Heart left ventricle (tissue), 16 donors: ENCODE data around the gene INTS13. TPM values are rescaled to one million over a fixed set of nuclear protein-coding genes. Genes with fewer than 3 reads are reported as not detected.
"Not testable (repeated sequence)": the region's sequence is repeated elsewhere in the genome, so short reads cannot be mapped to it uniquely, and the experiment has no call there.

Experiments used
- ATAC-seq, 4 donors: fragments of 200-7000 bp; cut with Tn5 transposase; one replicate each; pipeline ENCODE4 v1.9.1; 2020 to 2022; ENCODE audit warnings: moderate library complexity in 4 of 4, mild to moderate bottlenecking in 3 of 4, moderate number of reproducible peaks in 1 of 4
- DNase-seq, 5 donors: peaks; one replicate each; pipeline ENCODE4 v3.0.0-alpha.2; 2020
- H3K27ac ChIP-seq, 12 donors: fragments of 200-600 bp; sonication (generic) in 4 of 12; one replicate each; pipeline versions ENCODE4 v1.5.0 to v1.8.0; 2016 to 2022; ENCODE audit warnings: mild to moderate bottlenecking in 2 of 12
- H3K27me3 ChIP-seq, 9 donors: fragments of 200-600 bp; sonication (generic) in 2 of 9; one replicate each; pipeline versions ENCODE4 v1.5.1 to v1.8.0; 2016 to 2022; ENCODE audit warnings: mild to moderate bottlenecking in 3 of 9
- H3K36me3 ChIP-seq, 9 donors: fragments of 200-600 bp; sonication (generic) in 2 of 9; one replicate each; pipeline versions ENCODE4 v1.5.0 to v1.8.0; 2018 to 2022; ENCODE audit warnings: mild to moderate bottlenecking in 2 of 9
- H3K4me1 ChIP-seq, 12 donors: fragments of 200-600 bp; sonication (generic) in 4 of 12; one replicate each; pipeline versions ENCODE4 v1.5.0 to v1.8.0; 2016 to 2022; ENCODE audit warnings: mild to moderate bottlenecking in 3 of 12
- H3K4me3 ChIP-seq, 12 donors: fragments of 200-600 bp; sonication (generic) in 4 of 12; one replicate each; pipeline versions ENCODE4 v1.5.0 to v1.8.0; 2017 to 2022; ENCODE audit warnings: mild to moderate bottlenecking in 9 of 12, moderate library complexity in 4 of 12
- H3K9me3 ChIP-seq, 12 donors: fragments of 200-600 bp; sonication (generic) in 4 of 12; one replicate each; pipeline versions ENCODE4 v1.5.0 to v1.8.0; 2016 to 2022; ENCODE audit warnings: mild to moderate bottlenecking in 1 of 12
- POLR2A ChIP-seq, 2 donors: fragments of 450-650 bp; IDR thresholded peaks; one replicate each; pipeline ENCODE4 v1.6.1; 2017; ENCODE audit warnings: antibody characterized with exemption in 2 of 2, mild to moderate bottlenecking in 2 of 2, moderate library complexity in 2 of 2
- WGBS, 4 donors: extraction: QIAGEN DNeasy Blood & Tissue Kit in 2 of 4; methylation state at CpG; one replicate each; pipeline versions ENCODE4 v1.1.5 to v1.1.7; 2013 to 2018; 5-methylcytosine and 5-hydroxymethylcytosine counted together
- intact Hi-C, 10 donors: fragments of 100-400 bp; cut with DNase I; formaldehyde crosslinking; loops; one replicate each; pipeline versions ENCODE4 v1.11.1 to v1.14.2; 2022
- polyA plus RNA-seq, 2 donors: library from polyadenylated mRNA; stranded (reverse); fragments of 200-250 nt; gene quantifications; one replicate each; pipeline ENCODE4 v1.2.3, GENCODE V29; 2013
- total RNA-seq, 9 donors: library from RNA; depleted of rRNA in 2 of 9; stranded (reverse); fragments of >200 nt in 2 of 9; fragmentation: NEBNext Ultra II Directional in 3 of 9; extraction: Animal tissue kit (Norgen Biotek cat#: 25700) in 3 of 9; gene quantifications; one replicate each; pipeline versions ENCODE4 v1.1.0 to v1.2.4, GENCODE V29; 2016 to 2023
- TF ChIP-seq, protein P1 (sequence below), 12 donors: fragments of 200-600 bp; sonication (generic) in 4 of 12; IDR thresholded peaks; one replicate each; pipeline versions ENCODE4 v1.5.0 to v1.8.0; 2018 to 2022; ENCODE audit warnings: antibody characterized with exemption in 12 of 12, mild to moderate bottlenecking in 5 of 12
- donor health status: ischemic (EF 13 %, LVEDD 7.1; RV severe dilation, severe dysfunction).
- donor health status: healthy with polysubstance abuse.
- donor health status: DM: no; HTN: yes; CAD: no.
- donor health status: DM: no; HTN: no; CAD: no.
- donor health status: ischemic (EF 25% LVEDD 6.9; RV normal size, moderate dysfunction).
- donor health status: ischemic (EF 25% LVEDD 5.7; RV mildly dilated, moderate dysfunction).
- donor health status: healthy.
- donor health status: DM: yes; HTN: yes; CAD: no.
- donor health status: ischemic (EF 35%, LVEDD 5.7; RV mildly dilated, moderate dysfunction).
- donor health status: nonischemic (EF 11% LVEDD 7.7; RV severe dilation, severe dysfunction).
- donor health status: DM: yes; HTN: yes; CAD: no.
- donor health status: PGD.
- donor health status: ischemic (EF 29% LVEDD 5.4; RV normal size, mild dysfunction).
- donor health status: nonischemic (EF 23%, LVEDD 6.1; RV moderate dilation, normal function).

The INTS13 gene
- total and polyA plus RNA-seq, 11 donors = 14.1 to 24.8 (median 19.2) TPM

- no peak overlapping the region for H3K27ac ChIP-seq
- no peak for TF ChIP-seq POLR2A (IDR thresholded peaks at IDR 0.05)
- TF ChIP-seq, protein P1, sequence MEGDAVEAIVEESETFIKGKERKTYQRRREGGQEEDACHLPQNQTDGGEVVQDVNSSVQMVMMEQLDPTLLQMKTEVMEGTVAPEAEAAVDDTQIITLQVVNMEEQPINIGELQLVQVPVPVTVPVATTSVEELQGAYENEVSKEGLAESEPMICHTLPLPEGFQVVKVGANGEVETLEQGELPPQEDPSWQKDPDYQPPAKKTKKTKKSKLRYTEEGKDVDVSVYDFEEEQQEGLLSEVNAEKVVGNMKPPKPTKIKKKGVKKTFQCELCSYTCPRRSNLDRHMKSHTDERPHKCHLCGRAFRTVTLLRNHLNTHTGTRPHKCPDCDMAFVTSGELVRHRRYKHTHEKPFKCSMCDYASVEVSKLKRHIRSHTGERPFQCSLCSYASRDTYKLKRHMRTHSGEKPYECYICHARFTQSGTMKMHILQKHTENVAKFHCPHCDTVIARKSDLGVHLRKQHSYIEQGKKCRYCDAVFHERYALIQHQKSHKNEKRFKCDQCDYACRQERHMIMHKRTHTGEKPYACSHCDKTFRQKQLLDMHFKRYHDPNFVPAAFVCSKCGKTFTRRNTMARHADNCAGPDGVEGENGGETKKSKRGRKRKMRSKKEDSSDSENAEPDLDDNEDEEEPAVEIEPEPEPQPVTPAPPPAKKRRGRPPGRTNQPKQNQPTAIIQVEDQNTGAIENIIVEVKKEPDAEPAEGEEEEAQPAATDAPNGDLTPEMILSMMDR (IDR thresholded peaks at IDR 0.05) = no peak
- H3K4me1 ChIP-seq = peaks cover 0 to 3% (median 0%) of the 10 kb centered on the region in 12 donors
- H3K36me3 ChIP-seq = peaks cover 0 to 97% (median 75%) of the 10 kb centered on the region in 9 donors
- intact Hi-C loops = no loop called here
- no peak overlapping the region for H3K4me3 ChIP-seq
- H3K27me3 ChIP-seq = no peaks in the 10 kb centered on the region
- H3K9me3 ChIP-seq = no peaks in the 10 kb centered on the region
- DNase-seq = no peak
- no peak for ATAC-seq
- WGBS, 4 donors = 74 to 84% (median 77%) methylated on average over 3 of the region's 3 CpGs
These were observed 29.1 kb upstream of the INTS13 start for GRCh38 chr12:26966842-26967241.

GRCh38 chr12:26963413-26963812, 25.6 kb upstream of the INTS13 start:
- no peak for TF ChIP-seq POLR2A (IDR thresholded peaks at IDR 0.05)
- TF ChIP-seq, protein P1 (IDR thresholded peaks at IDR 0.05) = no peak
- no peaks in the 10 kb centered on the region for H3K9me3 ChIP-seq
- H3K27me3 ChIP-seq = no peaks in the 10 kb centered on the region
- DNase-seq (no peak), ATAC-seq (no peak)
- H3K27ac ChIP-seq = no peak overlapping the region
- no peak overlapping the region for H3K4me3 ChIP-seq
- intact Hi-C loops = no loop called here
- whole genome bisulfite sequencing, 4 donors = 90 to 97% (median 94%) methylated on average over 1 of the region's 1 CpG
- peaks cover 0 to 6% (median 0%) of the 10 kb centered on the region in 12 donors for H3K4me1 ChIP-seq
- H3K36me3 ChIP-seq = peaks cover 0 to 99% (median 85%) of the 10 kb centered on the region in 9 donors

GRCh38 chr12:26961803-26962202, 24.0 kb upstream of the INTS13 start:
- intact Hi-C loops = loop anchor here in 1 of 10 donors (2.0 kb wide), 1 partner anchor 33 kb away; no protein-coding TSS in a partner anchor
- Histone ChIP-seq H3K9me3 (no peaks in the 10 kb centered on the region), H3K36me3 (peaks cover 0 to 99% (median 86%) of the 10 kb centered on the region in 9 donors), H3K4me3 (no peak overlapping the region), H3K4me1 (peaks cover 0 to 6% (median 0%) of the 10 kb centered on the region in 12 donors), H3K27ac (no peak overlapping the region), H3K27me3 (no peaks in the 10 kb centered on the region)
- WGBS, 4 donors = 46 to 70% (median 61%) methylated on average over 1 of the region's 1 CpG
- no peak for DNase-seq
- no peak for ATAC-seq
- TF ChIP-seq POLR2A (IDR thresholded peaks at IDR 0.05) = no peak
- TF ChIP-seq, protein P1 (IDR thresholded peaks at IDR 0.05) = no peak

DNA sequence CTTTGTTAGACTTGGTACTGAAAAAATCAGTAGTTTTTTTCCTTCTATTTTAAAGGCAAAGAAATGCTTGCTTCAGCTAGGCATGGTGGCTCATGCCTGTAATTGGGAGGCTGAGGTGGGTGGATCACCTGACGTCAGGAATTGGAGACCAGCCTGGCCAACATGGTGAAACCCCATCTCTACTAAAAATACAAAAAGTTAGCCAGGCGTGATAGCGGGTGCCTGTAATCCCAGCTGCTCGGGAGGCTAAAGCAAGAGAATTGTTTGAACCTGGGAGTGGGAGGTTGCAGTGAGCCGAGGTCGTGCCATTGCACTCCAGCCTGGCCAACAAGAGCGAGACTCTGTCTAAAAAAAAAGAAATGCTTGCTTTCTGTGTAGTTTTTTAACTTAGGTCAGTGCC, 23.6 kb upstream of the INTS13 start:
- not testable (repeated sequence) for H3K9me3 ChIP-seq, H3K4me3 ChIP-seq, H3K27ac ChIP-seq, ATAC-seq, H3K4me1 ChIP-seq, DNase-seq, H3K27me3 ChIP-seq
- peaks cover 0 to 99% (median 88%) of the 10 kb centered on the region in 9 donors for H3K36me3 ChIP-seq
- intact Hi-C loops = loop anchor here in 1 of 10 donors (2.0 kb wide), 1 partner anchor 33 kb away; no protein-coding TSS in a partner anchor
- WGBS, 4 donors = 91 to 96% (median 94%) methylated on average over 7 of the region's 7 CpGs

- H3K27me3 ChIP-seq = no peaks in the 10 kb centered on the region
- no peak for ATAC-seq
- H3K4me3 ChIP-seq = peak overlapping the region in 1 of 12 donors; percentile 0
- 64 to 75% (median 66%) methylated on average over 4 of the region's 4 CpGs for WGBS, 4 donors
- TF ChIP-seq POLR2A (IDR thresholded peaks at IDR 0.05) = no peak
- TF ChIP-seq, protein P1 (IDR thresholded peaks at IDR 0.05) = no peak
- DNase-seq = no peak
- H3K9me3 ChIP-seq = peaks cover 0 to 2% (median 0%) of the 10 kb centered on the region in 12 donors
- H3K27ac ChIP-seq = peak overlapping the region in 1 of 12 donors; percentile 80
- H3K36me3 ChIP-seq = peaks cover 0 to 43% (median 34%) of the 10 kb centered on the region in 9 donors
- intact Hi-C loops = no loop called here
- peaks cover 0 to 46% (median 7%) of the 10 kb centered on the region in 12 donors for H3K4me1 ChIP-seq
These were observed 16.2 kb upstream of the INTS13 start for GRCh38 chr12:26954027-26954426.
